ENCODE measurements around the gene CD24. TPM values are rescaled to one million over a fixed set of nuclear protein-coding genes. Genes with fewer than 3 reads are reported as not detected.

CD24 gene
- total and polyA plus RNA-seq, 2 of the 8 experiments (the other 6 are each of a cell fraction or from before 2014, with no cell fraction given): 2,134 to 2,327 TPM

DNA sequence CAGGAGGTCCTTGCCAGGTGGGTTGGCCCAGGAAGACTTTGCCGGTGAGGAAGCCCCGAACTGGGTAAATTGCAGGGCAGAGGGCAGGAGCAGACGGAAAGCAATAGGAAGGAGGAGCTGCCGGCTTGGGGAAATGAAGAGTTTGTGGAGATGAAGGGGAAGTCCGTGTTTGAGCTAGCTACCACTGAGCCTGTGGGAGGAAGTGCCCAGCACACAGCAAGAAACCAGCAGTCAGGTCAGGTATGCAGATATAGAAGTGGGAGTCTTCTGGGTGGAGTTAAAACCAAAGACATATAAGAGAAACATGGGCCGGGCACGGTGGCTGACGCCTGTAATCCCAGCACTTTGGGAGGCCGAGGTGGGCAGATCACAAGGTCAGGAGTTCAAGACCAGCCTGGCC is 34.7 kb downstream of the CD24 start:
- Histone ChIP-seq H3K23me2 (ENCODE audit: low read depth, low read length) (no peaks in the 10 kb centered on the region), H3K4me3 (ENCODE audit: extremely low read depth in 1 of 4, insufficient read depth in 2 of 4, low read depth in 3 of 4, low read length in 4 of 4) (no peak overlapping the region), H3K27ac (ENCODE audit: low read depth, low read length) (no peak overlapping the region), H3K4me1 (replicated peaks in 1 of 4; ENCODE audit: control insufficient read depth in 3 of 4, insufficient read depth in 4 of 4, low read length in 3 of 4) (0 out of 7 replicates have a peak, but pooled peaks cover 0 to 2% (median 0%) of the 10 kb centered on the region in 4 experiments), H2BK15ac (ENCODE audit: low read length) (peak overlapping the region; percentile 85; the same call in 1 of the 2 replicates), H4K5ac (ENCODE audit: insufficient read length, low read depth, low read length) (peak overlapping the region; percentile 18), H3K14ac (ENCODE audit: insufficient read length) (no peak overlapping the region), H3K79me1 (ENCODE audit: low read depth, low read length) (no peaks in the 10 kb centered on the region), H3K9ac (replicated peaks in 1 of 4; ENCODE audit: extremely low read depth in 1 of 4, low read depth in 3 of 4, low read length in 3 of 4) (no peak overlapping the region), H3K27me3 (replicated peaks in 1 of 4; ENCODE audit: control insufficient read depth in 3 of 4, extremely low read depth in 1 of 4, insufficient read depth in 3 of 4, low read length in 3 of 4) (no peaks in the 10 kb centered on the region), H2BK20ac (ENCODE audit: low read length) (no peak overlapping the region), H2BK12ac (ENCODE audit: low read depth, low read length) (no peak overlapping the region), H3K23ac (ENCODE audit: insufficient read length) (no peak overlapping the region), H3K36me3 (ENCODE audit: control insufficient read depth in 2 of 4, insufficient read depth in 4 of 4, low read length in 3 of 4) (no peaks in the 10 kb centered on the region), H3K4me2 (ENCODE audit: insufficient read depth in 1 of 2, low read depth in 2 of 2, low read length in 2 of 2) (no peak overlapping the region), H3K18ac (ENCODE audit: extremely low read depth, low read length) (no peak overlapping the region), H2AFZ (ENCODE audit: low read length) (0 out of 2 replicates have a peak overlapping the region, but pooled peaks have one; percentile 36), H2BK5ac (ENCODE audit: low read depth, low read length) (no peak overlapping the region), H3K79me2 (ENCODE audit: control insufficient read depth in 1 of 2, insufficient read depth in 2 of 2, low read length in 2 of 2) (no peaks in the 10 kb centered on the region), H4K20me1 (replicated peaks in 1 of 2; ENCODE audit: control insufficient read depth in 1 of 2, insufficient read depth in 2 of 2, low read length in 2 of 2) (no peaks in the 10 kb centered on the region), H2AK5ac (ENCODE audit: low read depth, low read length) (no peak overlapping the region), H3K9me3 (ENCODE audit: insufficient read depth in 2 of 2, low read depth in 1 of 2, low read length in 1 of 2) (no peaks in the 10 kb centered on the region), H4K91ac (replicated peaks; ENCODE audit: insufficient read length, low read length) (no peak overlapping the region), H3K56ac (replicated peaks; ENCODE audit: insufficient read length, low read depth, low read length) (no peak overlapping the region), H4K8ac (ENCODE audit: extremely low read depth, insufficient read depth, low read length) (peak overlapping the region; percentile 43), H2BK120ac (replicated peaks; ENCODE audit: low read depth, low read length) (no peak overlapping the region), H3K4ac (replicated peaks; ENCODE audit: insufficient read length, low read depth, low read length) (no peak overlapping the region)
- DNase-seq (ENCODE audit: low read depth in 1 of 2, low spot score in 2 of 2) (no peak), FAIRE-seq (no peak)
- POLR2A ChIA-PET (ENCODE audit: partially characterized antibody): no interaction called here
- 90% methylated on average over 9 of the region's 9 CpGs; no CpG with 5 or more reads in 1 of the 2 experiments for WGBS, 2 experiments (ENCODE audit: extremely low coverage in 1 of 2, insufficient coverage in 1 of 2, insufficient read length in 1 of 2, insufficient replicate concordance in 2 of 2, low coverage in 1 of 2, low lambda C conversion rate in 2 of 2, missing lambda C conversion rate in 1 of 2)
- TF ChIP-seq JUN (IDR thresholded peaks at IDR 0.05; ENCODE audit: low read depth, low read length) (no peak), CEBPB (IDR thresholded peaks at IDR 0.05; ENCODE audit: low read depth, low read length) (no peak), EZH2 (IDR thresholded peaks at IDR 0.05; ENCODE audit: low read depth, low read length, severe bottlenecking) (no peak)
- CTCF ChIA-PET (ENCODE audit: partially characterized antibody): interaction anchor here (0.7 to 1.4 kb wide), 3 partner anchors 26 to 239 kb away, joined by 3 read pairs; no protein-coding TSS in a partner anchor

Measured in H1 (cell line).